ENCODE data around the gene SH3GLB1.

GRCh38 chr1:86756062-86756406 is 51.7 kb downstream of the SH3GLB1 start:
- TF ChIP-seq PHB2 (IDR thresholded peaks at IDR 0.05; ENCODE audit: partially characterized antibody): no peak
- TF ChIP-seq EZH2 (conservative IDR thresholded peaks at IDR 0.05; ENCODE audit: low read depth, low read length): no peak
- TF ChIP-seq ELF1 (CRISPR knock-in tag; IDR thresholded peaks at IDR 0.05): no peak
- no peak for TF ChIP-seq CBX2 (IDR thresholded peaks at IDR 0.05; ENCODE audit: low read depth, low read length)
- TF ChIP-seq CBX2 (CRISPR knock-in tag; IDR thresholded peaks at IDR 0.05; ENCODE audit: low read depth): no peak
- no peak for TF ChIP-seq TAF1 (CRISPR knock-in tag; IDR thresholded peaks at IDR 0.05)
